NCI-H2196 (cell line): ENCODE results near the gene CCR5AS.

Source experiments
- DNase-seq: peaks from one replicate; lab custom pipeline; 2025; ENCODE audit not compliant: unreplicated experiment; lab: John Stamatoyannopoulos, UW

The CCR5AS gene

DNA sequence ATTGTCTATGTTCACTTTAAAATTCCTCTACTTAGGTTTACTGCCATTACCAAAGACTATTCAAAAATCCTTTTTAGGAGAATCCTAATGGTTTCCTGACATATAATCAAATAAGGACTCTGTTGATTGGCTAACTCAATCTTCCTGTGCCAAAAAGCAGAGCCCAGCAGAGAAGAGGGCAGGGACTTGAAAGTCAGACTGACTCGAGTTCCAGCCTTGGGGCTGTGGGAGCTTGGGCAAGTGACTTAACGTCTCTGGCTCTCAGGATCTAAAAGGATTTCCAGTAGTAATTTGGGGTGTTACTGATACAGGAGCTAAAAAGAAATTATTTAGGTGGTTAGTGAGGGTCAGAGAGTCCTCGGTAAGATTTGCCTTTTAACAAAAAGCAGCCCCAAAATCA is 25.2 kb downstream of the CCR5AS start:
- DNase-seq: no peak

DNA sequence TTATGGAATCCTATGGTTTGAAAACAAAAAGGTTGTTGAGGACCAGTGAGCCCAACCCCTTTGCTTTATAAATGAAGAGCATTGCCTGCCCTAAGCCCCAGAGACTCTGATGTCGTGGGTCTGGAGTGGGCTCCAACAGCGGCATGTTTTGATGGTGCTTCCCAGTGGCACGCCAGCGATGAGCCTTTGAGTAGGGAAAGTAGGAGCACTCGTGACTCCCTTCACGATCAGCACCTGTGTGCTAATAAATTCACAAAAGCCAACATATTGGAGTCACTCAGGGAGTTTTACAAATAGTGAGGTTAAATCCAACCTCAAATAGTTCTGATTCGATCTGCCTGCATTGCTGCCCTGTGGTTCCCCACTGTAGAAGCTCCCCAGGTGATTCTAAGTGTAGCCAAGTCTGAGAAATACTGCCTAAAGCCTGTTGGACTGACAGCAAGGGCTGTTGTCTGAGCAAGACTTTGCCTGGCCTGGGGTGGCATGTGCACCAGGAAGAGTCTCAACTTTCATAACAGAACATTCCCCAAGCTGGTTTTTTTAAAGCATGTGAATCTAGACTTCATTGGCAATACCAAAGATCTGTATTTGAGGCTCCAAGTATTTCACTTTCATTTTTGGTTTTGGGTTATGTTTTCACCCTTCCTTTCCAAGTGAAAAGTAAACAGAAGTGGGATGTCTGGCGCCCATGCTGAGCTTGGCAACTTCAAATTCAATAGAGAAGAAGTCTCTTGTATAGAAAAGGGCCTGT is 26.2 kb downstream of the CCR5AS start:
- DNase-seq: no peak

DNA sequence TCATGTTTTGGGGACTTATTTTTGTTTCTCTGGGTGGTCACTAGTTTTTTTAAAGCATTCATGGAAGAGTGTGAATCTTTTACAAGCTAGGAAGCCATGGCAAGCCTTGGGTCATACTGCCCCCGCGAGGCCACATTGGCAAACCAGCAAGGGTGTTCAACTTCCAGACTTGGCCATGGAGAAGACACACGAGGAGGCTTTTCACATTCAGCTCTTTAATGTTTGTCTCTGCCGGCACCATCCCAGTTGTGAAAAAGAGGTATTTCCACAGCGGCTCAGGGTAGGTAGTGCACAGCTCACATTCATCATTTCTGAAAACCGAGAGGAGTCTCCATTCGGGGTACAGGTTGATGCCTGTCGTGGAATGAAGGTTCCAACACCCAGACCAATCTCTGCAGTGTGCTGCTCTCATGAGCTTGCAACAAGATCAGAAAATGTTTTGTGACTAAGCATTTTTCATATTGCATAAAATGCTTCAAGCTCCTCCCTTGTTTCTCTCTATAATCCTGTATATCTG is 28.4 kb downstream of the CCR5AS start:
- DNase-seq: no peak

DNA sequence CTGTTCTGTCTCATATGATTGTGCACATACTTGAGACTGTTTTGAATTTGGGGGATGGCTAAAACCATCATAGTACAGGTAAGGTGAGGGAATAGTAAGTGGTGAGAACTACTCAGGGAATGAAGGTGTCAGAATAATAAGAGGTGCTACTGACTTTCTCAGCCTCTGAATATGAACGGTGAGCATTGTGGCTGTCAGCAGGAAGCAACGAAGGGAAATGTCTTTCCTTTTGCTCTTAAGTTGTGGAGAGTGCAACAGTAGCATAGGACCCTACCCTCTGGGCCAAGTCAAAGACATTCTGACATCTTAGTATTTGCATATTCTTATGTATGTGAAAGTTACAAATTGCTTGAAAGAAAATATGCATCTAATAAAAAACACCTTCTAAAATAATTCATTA is 31.1 kb downstream of the CCR5AS start:
- DNase-seq: no peak

DNA sequence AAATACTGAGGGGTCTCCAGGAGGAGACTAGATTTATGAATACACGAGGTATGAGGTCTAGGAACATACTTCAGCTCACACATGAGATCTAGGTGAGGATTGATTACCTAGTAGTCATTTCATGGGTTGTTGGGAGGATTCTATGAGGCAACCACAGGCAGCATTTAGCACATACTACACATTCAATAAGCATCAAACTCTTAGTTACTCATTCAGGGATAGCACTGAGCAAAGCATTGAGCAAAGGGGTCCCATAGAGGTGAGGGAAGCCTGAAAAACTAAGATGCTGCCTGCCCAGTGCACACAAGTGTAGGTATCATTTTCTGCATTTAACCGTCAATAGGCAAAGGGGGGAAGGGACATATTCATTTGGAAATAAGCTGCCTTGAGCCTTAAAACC is 31.6 kb downstream of the CCR5AS start:
- no peak for DNase-seq

DNA sequence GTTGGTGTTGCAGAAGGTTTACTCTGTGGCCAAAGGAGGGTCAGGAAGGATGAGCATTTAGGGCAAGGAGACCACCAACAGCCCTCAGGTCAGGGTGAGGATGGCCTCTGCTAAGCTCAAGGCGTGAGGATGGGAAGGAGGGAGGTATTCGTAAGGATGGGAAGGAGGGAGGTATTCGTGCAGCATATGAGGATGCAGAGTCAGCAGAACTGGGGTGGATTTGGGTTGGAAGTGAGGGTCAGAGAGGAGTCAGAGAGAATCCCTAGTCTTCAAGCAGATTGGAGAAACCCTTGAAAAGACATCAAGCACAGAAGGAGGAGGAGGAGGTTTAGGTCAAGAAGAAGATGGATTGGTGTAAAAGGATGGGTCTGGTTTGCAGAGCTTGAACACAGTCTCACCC is 32.1 kb downstream of the CCR5AS start:
- no peak for DNase-seq

DNA sequence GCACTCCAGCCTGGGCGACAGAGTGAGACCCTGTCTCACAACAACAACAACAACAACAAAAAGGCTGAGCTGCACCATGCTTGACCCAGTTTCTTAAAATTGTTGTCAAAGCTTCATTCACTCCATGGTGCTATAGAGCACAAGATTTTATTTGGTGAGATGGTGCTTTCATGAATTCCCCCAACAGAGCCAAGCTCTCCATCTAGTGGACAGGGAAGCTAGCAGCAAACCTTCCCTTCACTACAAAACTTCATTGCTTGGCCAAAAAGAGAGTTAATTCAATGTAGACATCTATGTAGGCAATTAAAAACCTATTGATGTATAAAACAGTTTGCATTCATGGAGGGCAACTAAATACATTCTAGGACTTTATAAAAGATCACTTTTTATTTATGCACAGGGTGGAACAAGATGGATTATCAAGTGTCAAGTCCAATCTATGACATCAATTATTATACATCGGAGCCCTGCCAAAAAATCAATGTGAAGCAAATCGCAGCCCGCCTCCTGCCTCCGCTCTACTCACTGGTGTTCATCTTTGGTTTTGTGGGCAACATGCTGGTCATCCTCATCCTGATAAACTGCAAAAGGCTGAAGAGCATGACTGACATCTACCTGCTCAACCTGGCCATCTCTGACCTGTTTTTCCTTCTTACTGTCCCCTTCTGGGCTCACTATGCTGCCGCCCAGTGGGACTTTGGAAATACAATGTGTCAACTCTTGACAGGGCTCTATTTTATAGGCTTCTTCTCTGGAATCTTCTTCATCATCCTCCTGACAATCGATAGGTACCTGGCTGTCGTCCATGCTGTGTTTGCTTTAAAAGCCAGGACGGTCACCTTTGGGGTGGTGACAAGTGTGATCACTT is 34.1 kb downstream of the CCR5AS start:
- no peak for DNase-seq

DNA sequence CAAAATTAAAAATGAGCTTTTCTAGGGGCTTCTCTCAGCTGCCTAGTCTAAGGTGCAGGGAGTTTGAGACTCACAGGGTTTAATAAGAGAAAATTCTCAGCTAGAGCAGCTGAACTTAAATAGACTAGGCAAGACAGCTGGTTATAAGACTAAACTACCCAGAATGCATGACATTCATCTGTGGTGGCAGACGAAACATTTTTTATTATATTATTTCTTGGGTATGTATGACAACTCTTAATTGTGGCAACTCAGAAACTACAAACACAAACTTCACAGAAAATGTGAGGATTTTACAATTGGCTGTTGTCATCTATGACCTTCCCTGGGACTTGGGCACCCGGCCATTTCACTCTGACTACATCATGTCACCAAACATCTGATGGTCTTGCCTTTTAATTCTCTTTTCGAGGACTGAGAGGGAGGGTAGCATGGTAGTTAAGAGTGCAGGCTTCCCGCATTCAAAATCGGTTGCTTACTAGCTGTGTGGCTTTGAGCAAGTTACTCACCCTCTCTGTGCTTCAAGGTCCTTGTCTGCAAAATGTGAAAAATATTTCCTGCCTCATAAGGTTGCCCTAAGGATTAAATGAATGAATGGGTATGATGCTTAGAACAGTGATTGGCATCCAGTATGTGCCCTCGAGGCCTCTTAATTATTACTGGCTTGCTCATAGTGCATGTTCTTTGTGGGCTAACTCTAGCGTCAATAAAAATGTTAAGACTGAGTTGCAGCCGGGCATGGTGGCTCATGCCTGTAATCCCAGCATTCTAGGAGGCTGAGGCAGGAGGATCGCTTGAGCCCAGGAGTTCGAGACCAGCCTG is 35.1 kb downstream of the CCR5AS start:
- no peak for DNase-seq

DNA sequence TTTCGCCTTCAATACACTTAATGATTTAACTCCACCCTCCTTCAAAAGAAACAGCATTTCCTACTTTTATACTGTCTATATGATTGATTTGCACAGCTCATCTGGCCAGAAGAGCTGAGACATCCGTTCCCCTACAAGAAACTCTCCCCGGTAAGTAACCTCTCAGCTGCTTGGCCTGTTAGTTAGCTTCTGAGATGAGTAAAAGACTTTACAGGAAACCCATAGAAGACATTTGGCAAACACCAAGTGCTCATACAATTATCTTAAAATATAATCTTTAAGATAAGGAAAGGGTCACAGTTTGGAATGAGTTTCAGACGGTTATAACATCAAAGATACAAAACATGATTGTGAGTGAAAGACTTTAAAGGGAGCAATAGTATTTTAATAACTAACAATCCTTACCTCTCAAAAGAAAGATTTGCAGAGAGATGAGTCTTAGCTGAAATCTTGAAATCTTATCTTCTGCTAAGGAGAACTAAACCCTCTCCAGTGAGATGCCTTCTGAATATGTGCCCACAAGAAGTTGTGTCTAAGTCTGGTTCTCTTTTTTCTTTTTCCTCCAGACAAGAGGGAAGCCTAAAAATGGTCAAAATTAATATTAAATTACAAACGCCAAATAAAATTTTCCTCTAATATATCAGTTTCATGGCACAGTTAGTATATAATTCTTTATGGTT is 35.9 kb downstream of the CCR5AS start, which contains the start of gene CCR5:
Gene CCR5, plus strand, starts transcription at position 108 of the 680 bp plus-strand sequence. CDS start 1,957 bp downstream, outside the sequence.
- no peak for DNase-seq

DNA sequence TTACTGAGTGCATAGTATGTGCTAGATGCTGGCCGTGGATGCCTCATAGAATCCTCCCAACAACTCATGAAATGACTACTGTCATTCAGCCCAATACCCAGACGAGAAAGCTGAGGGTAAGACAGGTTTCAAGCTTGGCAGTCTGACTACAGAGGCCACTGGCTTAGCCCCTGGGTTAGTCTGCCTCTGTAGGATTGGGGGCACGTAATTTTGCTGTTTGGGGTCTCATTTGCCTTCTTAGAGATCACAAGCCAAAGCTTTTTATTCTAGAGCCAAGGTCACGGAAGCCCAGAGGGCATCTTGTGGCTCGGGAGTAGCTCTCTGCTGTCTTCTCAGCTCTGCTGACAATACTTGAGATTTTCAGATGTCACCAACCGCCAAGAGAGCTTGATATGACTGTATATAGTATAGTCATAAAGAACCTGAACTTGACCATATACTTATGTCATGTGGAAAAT is 37.2 kb downstream of the CCR5AS start:
- DNase-seq: no peak

DNA sequence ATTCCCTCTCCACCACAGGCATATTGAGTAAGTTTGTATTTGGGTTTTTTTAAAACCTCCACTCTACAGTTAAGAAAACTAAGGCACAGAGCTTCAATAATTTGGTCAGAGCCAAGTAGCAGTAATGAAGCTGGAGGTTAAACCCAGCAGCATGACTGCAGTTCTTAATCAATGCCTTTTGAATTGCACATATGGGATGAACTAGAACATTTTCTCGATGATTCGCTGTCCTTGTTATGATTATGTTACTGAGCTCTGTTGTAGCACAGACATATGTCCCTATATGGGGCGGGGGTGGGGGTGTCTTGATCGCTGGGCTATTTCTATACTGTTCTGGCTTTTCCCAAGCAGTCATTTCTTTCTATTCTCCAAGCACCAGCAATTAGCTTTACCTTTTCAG is 37.7 kb downstream of the CCR5AS start:
- DNase-seq: no peak

DNA sequence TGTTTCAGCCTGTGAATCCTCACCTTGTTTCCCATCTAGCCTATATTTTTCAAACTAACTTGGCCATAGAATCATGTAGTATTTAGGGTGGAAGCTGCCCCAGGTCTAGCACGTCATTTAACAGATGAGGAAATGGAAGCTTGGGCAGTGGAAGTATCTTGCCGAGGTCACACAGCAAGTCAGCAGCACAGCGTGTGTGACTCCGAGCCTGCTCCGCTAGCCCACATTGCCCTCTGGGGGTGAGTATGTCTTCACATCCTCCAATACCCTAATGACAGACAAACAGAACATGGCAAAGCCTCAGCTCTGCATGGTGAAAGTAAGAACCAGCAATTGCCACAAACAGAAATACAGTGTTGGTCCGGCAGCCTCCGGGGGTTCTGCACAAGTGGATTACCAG is 38.3 kb downstream of the CCR5AS start:
- no peak for DNase-seq

DNA sequence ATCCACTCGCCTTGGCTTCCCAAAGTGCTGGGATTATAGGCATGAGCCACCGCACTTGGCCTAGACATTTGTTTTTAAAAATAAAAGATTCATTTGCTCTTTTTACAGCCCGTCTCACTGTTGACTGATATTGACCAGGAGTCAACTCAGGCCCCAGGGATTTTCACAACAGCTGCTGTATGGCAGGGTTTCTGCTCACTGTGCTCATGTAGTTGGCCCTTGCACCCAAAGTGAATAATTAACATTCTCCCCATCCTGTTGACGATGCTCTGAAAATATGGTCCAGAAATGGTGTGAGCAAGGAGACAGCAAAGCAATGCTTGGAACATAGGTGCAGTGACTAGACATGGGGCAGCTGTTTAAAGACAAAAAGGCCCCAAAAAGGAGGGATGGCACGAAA is 39.1 kb downstream of the CCR5AS start:
- no peak for DNase-seq

DNA sequence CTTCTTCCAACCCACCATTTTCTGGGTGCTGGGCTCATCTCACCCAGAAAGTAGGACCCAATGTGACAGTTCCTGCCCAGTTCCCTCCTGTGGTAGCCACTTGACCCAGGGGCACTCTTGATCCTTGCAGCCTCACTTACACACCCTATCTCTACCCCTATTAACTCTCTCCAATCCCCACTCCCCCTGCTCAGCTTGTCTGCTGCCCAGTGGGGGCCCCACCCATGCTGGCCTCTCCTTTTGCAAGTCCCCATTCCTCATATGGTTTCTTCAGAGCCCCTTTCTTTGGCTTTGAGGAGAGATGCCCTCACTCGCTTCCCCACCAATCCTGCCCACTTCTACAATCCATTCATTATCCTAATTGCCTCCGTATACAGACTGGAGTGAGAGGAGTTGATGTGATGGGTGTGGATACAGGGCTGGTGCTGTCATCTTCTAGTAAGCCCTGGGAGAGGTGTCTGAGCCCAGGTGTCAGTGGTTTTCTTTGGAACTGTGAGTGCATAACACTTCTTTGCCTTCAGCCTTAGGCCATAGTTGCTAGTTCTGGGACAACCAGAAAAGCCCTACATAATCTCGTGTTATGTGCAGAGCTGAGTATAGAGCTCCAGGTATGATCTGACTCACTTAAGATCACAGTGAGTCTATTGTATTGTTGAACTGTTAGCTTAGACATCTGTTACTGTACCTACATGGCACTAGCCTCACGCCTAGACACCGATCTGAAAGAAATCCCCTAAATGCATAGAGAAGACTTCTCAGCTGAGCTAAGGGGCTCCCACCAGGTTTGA is 40.9 kb downstream of the CCR5AS start:
- DNase-seq: no peak

DNA sequence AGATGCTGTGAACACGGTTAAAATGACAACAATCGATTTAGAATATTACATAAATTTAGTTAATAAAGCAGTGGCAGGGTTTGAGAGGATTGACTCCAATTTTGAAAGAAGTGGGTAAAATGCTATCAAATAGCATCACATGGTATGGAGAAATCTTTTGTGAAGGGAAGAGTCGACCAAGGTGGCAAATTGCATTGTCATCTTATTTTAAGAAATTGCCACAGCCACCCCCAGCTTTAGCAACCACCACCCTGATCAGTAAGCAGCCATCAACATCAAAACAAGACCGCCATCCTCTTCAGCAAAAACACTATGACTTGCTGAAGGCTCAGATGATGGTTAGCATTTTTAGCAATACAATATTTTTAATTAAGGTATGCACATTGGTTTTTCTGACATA is 41.8 kb downstream of the CCR5AS start:
- DNase-seq: no peak

DNA sequence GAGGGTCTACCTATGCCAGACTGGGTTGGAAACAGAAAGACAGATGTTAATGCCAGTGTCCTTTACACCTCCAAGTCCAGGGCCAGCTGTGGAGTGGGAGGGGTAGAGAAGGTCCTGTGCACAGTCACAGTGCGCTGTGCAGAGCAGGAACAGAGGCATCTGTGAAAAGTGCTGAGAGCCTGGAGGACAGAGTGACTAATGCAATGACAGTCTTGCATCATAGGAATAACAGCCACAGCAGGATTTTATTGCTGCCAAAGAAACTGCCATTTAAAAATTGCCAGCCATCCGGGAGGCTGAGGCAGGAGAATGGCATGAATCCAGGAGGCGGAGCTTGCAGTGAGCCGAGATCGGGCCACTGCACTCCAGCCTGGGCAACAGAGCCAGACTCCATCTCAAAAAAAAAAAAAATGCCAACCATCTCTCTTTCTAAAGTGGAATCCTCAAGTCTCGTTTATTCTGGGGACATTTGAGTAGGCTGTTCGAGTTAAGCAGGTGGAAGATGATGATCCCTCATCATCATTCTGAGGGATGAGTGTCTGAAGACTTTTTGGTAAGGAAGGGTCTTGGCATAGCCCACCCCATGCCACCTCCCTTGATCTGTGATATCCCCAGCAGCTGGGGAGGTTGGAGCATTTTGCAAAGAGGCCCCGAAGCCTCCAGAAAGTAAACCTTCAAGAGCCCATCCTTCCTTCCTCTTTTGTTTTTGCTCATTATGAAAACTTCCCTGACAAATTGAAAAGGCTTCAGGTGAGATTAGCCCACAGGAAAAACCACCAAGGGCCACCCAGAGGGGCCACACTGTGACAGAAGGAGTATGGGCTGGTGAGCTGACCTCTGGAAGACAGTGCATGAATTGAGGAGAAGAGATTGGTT is 45.2 kb downstream of the CCR5AS start:
- no peak for DNase-seq

DNA sequence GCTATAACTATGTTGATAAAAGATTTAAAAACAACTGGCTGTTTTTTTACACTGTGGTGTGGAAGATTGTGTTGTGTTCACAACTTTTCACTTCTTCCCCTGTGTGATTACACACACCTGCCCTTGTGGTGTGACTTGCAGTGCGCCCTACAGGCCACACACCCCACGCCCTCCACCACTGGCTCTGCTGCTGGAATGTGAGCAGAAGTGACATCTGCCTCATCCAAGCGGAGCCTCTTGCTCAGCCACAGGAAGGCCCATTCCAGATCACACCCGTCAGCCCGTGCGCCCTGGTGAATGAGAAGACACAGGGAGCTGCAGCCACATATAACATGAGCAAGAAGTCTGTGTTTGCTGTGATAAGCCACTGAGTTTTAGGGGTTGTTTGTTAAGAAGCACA is 46.0 kb downstream of the CCR5AS start:
- no peak for DNase-seq

DNA sequence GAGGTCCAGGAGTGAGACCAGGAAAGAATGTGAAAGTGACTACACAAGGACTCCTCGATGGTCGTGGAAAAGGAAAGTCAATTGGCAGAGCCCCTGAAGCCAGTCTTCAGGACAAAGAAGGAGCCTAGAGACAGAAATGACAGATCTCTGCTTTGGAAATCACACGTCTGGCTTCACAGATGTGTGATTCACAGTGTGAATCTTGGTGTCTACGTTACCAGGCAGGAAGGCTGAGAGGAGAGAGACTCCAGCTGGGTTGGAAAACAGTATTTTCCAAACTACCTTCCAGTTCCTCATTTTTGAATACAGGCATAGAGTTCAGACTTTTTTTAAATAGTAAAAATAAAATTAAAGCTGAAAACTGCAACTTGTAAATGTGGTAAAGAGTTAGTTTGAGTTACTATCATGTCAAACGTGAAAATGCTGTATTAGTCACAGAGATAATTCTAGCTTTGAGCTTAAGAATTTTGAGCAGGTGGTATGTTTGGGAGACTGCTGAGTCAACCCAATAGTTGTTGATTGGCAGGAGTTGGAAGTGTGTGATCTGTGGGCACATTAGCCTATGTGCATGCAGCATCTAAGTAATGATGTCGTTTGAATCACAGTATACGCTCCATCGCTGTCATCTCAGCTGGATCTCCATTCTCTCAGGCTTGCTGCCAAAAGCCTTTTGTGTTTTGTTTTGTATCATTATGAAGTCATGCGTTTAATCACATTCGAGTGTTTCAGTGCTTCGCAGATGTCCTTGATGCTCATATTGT is 47.0 kb downstream of the CCR5AS start:
- peak; percentile 39 for DNase-seq
